ENCODE measurements around the gene GTSE1.

GTSE1 gene

DNA sequence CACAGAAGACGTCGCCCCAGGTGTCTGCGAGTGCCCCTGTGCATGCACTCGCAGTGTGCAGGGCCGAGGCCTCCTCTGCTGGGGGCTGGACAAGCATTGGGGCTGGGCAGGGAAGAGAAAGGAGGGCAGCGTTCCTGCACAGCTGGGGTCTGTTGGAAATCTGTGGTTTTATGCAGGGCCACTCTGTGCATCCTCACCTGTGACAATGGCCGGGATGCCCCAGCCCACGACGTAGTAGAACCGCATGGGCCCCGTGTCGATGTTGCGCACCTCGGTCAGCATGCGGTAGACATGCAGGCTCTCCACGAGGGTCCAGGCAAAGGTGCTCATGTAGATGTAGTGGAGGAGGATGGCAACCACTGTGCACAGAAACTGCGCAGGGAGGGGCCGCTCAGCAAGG is 76.0 kb downstream of the GTSE1 start:
- DNase-seq (ENCODE audit: low read depth) = no peak
- H3K4me3 ChIP-seq (ENCODE audit: low read length) = no peak overlapping the region
- TF ChIP-seq, protein P1, sequence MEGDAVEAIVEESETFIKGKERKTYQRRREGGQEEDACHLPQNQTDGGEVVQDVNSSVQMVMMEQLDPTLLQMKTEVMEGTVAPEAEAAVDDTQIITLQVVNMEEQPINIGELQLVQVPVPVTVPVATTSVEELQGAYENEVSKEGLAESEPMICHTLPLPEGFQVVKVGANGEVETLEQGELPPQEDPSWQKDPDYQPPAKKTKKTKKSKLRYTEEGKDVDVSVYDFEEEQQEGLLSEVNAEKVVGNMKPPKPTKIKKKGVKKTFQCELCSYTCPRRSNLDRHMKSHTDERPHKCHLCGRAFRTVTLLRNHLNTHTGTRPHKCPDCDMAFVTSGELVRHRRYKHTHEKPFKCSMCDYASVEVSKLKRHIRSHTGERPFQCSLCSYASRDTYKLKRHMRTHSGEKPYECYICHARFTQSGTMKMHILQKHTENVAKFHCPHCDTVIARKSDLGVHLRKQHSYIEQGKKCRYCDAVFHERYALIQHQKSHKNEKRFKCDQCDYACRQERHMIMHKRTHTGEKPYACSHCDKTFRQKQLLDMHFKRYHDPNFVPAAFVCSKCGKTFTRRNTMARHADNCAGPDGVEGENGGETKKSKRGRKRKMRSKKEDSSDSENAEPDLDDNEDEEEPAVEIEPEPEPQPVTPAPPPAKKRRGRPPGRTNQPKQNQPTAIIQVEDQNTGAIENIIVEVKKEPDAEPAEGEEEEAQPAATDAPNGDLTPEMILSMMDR (conservative IDR thresholded peaks at IDR 0.05; ENCODE audit: low read length) = no peak

DNA sequence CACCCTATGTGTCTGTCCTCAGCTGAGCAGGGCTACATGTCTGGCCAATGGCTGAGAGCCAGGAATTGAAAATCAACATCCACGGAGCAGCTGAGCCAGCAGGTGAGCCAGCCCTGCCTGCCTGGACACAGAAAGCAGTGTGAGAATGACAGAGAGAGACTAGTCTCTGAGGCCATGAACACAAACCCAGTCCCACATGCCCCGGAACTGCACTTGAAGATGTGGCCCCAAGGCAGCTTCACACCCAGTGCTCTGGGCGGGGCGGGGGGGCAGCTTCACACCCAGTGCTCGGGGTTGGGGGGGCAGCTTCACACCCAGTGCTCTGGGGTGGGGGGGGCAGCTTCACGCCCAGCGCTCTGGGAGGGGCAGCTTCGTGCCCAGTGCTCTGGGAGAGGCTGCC is 76.5 kb downstream of the GTSE1 start:
- DNase-seq (ENCODE audit: low read depth) = no peak
- TF ChIP-seq, protein P1 (conservative IDR thresholded peaks at IDR 0.05; ENCODE audit: low read length) = no peak
- H3K4me3 ChIP-seq (ENCODE audit: low read length) = no peak overlapping the region

DNA sequence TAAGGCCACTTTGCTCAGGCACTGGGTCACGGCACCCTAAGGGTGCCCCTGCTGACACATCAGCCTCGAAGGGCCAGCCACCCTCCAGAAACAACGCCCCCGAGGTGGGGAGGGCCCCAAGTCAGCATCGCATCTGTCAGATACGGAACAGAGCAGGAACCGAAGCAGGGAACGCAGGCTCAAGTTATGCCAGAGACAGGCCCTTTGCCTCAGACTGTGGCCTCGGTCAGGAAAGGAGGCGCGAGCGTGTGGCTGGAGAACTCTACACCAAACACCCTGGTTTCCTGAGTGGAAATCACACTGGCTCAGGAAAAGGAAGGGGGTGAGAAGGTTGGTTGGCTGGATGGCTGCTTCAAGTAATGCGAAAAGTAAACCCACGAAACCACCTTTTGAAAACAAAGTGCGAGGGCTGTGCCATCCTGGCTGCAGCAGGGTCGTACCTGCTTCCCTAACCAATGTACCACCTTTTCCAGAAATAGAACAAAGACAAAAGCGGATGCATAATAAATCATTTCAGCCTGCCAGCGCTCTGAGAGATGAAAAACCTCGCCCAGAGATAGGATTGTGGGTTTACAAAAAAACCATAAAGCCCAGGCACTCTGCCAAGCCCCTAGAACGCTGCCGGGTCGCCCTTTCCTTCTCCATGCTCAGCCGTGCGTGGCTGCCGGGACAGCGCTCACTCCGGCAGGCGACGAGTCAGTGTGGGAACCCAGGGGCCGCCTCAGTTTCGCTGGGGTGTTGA is 77.4 kb downstream of the GTSE1 start:
- DNase-seq (ENCODE audit: low read depth) = no peak
- H3K4me3 ChIP-seq (ENCODE audit: low read length) = no peak overlapping the region
- TF ChIP-seq, protein P1 (conservative IDR thresholded peaks at IDR 0.05; ENCODE audit: low read length) = no peak

DNA sequence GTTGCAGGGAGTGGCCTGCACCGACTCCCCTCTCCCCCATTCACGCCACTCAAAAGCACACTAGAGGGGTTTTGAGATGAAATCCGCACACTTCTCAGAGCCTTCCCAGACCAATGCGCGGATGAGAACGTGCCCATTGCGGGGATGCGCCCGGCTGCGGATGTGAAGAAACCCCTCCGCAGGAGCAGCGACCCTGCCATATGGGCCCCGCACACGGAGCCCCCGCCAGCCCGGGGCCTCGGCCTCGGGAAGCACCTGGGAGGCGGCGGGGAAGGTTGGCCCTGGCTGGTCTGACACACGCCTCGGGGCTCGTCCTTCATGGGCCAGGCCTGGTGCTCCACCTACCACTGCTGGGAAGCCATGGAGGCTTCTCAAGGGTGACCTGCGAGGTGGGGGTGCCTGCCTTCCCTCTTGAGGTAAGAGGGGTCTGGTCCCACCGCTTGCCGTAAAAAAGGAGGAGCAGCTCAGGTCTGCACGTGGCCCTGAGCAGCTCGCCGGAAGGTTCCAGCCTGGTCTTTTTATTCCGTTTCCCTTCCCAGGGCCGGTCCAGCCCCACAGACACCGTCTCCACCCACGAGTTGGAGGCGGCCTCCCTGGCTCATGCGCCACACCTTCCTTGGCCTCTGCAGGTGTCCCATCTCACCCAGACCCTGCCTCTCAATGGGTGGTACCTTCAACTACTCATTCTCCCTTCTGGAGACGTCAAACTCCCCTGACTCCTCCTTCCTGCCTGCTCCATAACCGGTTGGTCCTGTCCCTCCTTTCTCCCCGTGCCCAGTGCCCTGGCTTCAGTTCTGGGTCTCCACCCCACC is 78.2 kb downstream of the GTSE1 start:
- H3K4me3 ChIP-seq (ENCODE audit: low read length) = no peak overlapping the region
- TF ChIP-seq, protein P1 (conservative IDR thresholded peaks at IDR 0.05; ENCODE audit: low read length) = no peak
- no peak for DNase-seq (ENCODE audit: low read depth)

GRCh38 chr22:46376111-46376510 is 79.4 kb downstream of the GTSE1 start:
- DNase-seq (ENCODE audit: low read depth) = no peak
- TF ChIP-seq, protein P1 (conservative IDR thresholded peaks at IDR 0.05; ENCODE audit: low read length) = no peak
- H3K4me3 ChIP-seq (ENCODE audit: low read length) = no peak overlapping the region

- H3K4me3 ChIP-seq (ENCODE audit: low read length) = no peak overlapping the region
- DNase-seq (ENCODE audit: low read depth) = no peak
- TF ChIP-seq, protein P1 (conservative IDR thresholded peaks at IDR 0.05; ENCODE audit: low read length) = no peak
Observed at GRCh38 chr22:46376908-46377524, 80.3 kb downstream of the GTSE1 start.
